Retinal pigment epithelial cell (primary cell): ENCODE results near the gene OVOL2.
"Not testable (repeated sequence)": the region's sequence is repeated elsewhere in the genome, so short reads cannot be mapped to it uniquely, and the experiment has no call there.

Experiments used
- DNase-seq: peaks from one replicate; pipeline ENCODE4 v3.0.0-alpha.2; 2010; ENCODE audit warnings: low read depth
- H3K4me3 ChIP-seq: 2 replicates; pipeline ENCODE4 v1.5.1; 2011; ENCODE audit warnings: mild to moderate bottlenecking, low read length, control low read depth, moderate library complexity
- CTCF ChIP-seq: conservative IDR thresholded peaks from 2 replicates; pipeline ENCODE4 v1.5.1; 2011; ENCODE audit warnings: low read depth, low read length, control low read depth, inconsistent platforms

Gene OVOL2

GRCh38 chr20:18091623-18092022 is 33.9 kb upstream of the OVOL2 start:
- no peak overlapping the region for H3K4me3 ChIP-seq
- DNase-seq: no peak
- no peak for TF ChIP-seq CTCF

- no peak overlapping the region for H3K4me3 ChIP-seq
- no peak for TF ChIP-seq CTCF
- no peak for DNase-seq
Measured at GRCh38 chr20:18090477-18090876, 32.8 kb upstream of the OVOL2 start.

GRCh38 chr20:18090044-18090443 is 32.3 kb upstream of the OVOL2 start:
- TF ChIP-seq CTCF: no peak
- DNase-seq: no peak
- no peak overlapping the region for H3K4me3 ChIP-seq

GRCh38 chr20:18088841-18089240 is 31.1 kb upstream of the OVOL2 start:
- H3K4me3 ChIP-seq, DNase-seq: not testable (repeated sequence)

GRCh38 chr20:18088298-18088697 is 30.6 kb upstream of the OVOL2 start:
- not testable (repeated sequence) for DNase-seq, H3K4me3 ChIP-seq

- no peak for TF ChIP-seq CTCF
- DNase-seq: no peak
Measured at GRCh38 chr20:18087054-18087453, 29.3 kb upstream of the OVOL2 start.

GRCh38 chr20:18080836-18081235 is 23.1 kb upstream of the OVOL2 start:
- not testable (repeated sequence) for H3K4me3 ChIP-seq, DNase-seq

More at GRCh38 chr20:18087054-18087453, 29.3 kb upstream of the OVOL2 start:
- no peak overlapping the region for H3K4me3 ChIP-seq

- DNase-seq: no peak
- no peak overlapping the region for H3K4me3 ChIP-seq
- no peak for TF ChIP-seq CTCF
Measured at GRCh38 chr20:18079756-18080353, 22.1 kb upstream of the OVOL2 start.

- H3K4me3 ChIP-seq: no peak overlapping the region
- DNase-seq: no peak
- no peak for TF ChIP-seq CTCF
Measured at GRCh38 chr20:18077157-18077556, 19.4 kb upstream of the OVOL2 start.
